ENCODE measurements around the gene HSP90AB1. TPM values are rescaled to one million over a fixed set of nuclear protein-coding genes. Genes with fewer than 3 reads are reported as not detected.

Gene HSP90AB1
- total and polyA plus RNA-seq, 8 donors, result 168 to 549 (median 359) TPM

- H3K27me3 ChIP-seq, result peaks cover 0 to 73% (median 32%) of the 10 kb centered on the region in 3 donors
- TF ChIP-seq EP300 (IDR thresholded peaks at IDR 0.05) (no peak), POLR2A (IDR thresholded peaks at IDR 0.05) (no peak), CTCF (IDR thresholded peaks at IDR 0.05) (no peak), POLR2AphosphoS5 (IDR thresholded peaks at IDR 0.05) (no peak)
Measured at GRCh38 chr6:44284867-44285266, 38.0 kb downstream of the HSP90AB1 start.

GRCh38 chr6:44285552-44286284 lies 38.8 kb downstream of the HSP90AB1 start:
- Histone ChIP-seq H3K9me3 (no peaks in the 10 kb centered on the region), H3K27me3 (peaks cover 0 to 82% (median 40%) of the 10 kb centered on the region in 3 donors), H3K36me3 (no peaks in the 10 kb centered on the region), H3K4me1 (no peaks in the 10 kb centered on the region), H3K4me3 (no peak overlapping the region), H3K27ac (no peak overlapping the region)
- intact Hi-C loops (cut with DNase I; ENCODE audit: low total_unique reads), result no loop called here
- TF ChIP-seq POLR2A (IDR thresholded peaks at IDR 0.05), result no peak
- TF ChIP-seq POLR2AphosphoS5 (IDR thresholded peaks at IDR 0.05), result no peak
- TF ChIP-seq CTCF (IDR thresholded peaks at IDR 0.05), result no peak
- no peak for TF ChIP-seq EP300 (IDR thresholded peaks at IDR 0.05)
- no peak for DNase-seq
- WGBS, 5 donors, result 70 to 79% (median 73%) methylated on average over 25 of the region's 25 CpGs

More at GRCh38 chr6:44284867-44285266, 38.0 kb downstream of the HSP90AB1 start:
- 45 to 63% (median 62%) methylated on average over 4 of the region's 4 CpGs for WGBS, 5 donors
- Histone ChIP-seq H3K4me1 (no peaks in the 10 kb centered on the region), H3K4me3 (no peak overlapping the region), H3K27ac (no peak overlapping the region), H3K9me3 (no peaks in the 10 kb centered on the region), H3K36me3 (no peaks in the 10 kb centered on the region)
- intact Hi-C loops (cut with DNase I; ENCODE audit: low total_unique reads), result no loop called here
- no peak for DNase-seq

GRCh38 chr6:44286285-44286565 lies 39.3 kb downstream of the HSP90AB1 start:
- H3K27ac ChIP-seq, result no peak overlapping the region
- no peaks in the 10 kb centered on the region for H3K4me1 ChIP-seq
- TF ChIP-seq EP300 (IDR thresholded peaks at IDR 0.05) (no peak), POLR2AphosphoS5 (IDR thresholded peaks at IDR 0.05) (no peak), POLR2A (IDR thresholded peaks at IDR 0.05) (no peak), CTCF (IDR thresholded peaks at IDR 0.05) (no peak)
- no peaks in the 10 kb centered on the region for H3K36me3 ChIP-seq
- peaks cover 0 to 87% (median 43%) of the 10 kb centered on the region in 3 donors for H3K27me3 ChIP-seq
- DNase-seq, result no peak
- no peak overlapping the region for H3K4me3 ChIP-seq
- H3K9me3 ChIP-seq, result no peaks in the 10 kb centered on the region
- WGBS, 5 donors, result 85 to 96% (median 89%) methylated on average over 5 to 12 of the region's 12 CpGs
- intact Hi-C loops (cut with DNase I; ENCODE audit: low total_unique reads), result no loop called here

GRCh38 chr6:44286747-44287146 lies 39.8 kb downstream of the HSP90AB1 start:
- no peak overlapping the region for H3K4me3 ChIP-seq
- no peaks in the 10 kb centered on the region for H3K36me3 ChIP-seq
- peaks cover 0 to 92% (median 49%) of the 10 kb centered on the region in 3 donors for H3K27me3 ChIP-seq
- TF ChIP-seq POLR2A (IDR thresholded peaks at IDR 0.05) (no peak), POLR2AphosphoS5 (IDR thresholded peaks at IDR 0.05) (no peak), CTCF (IDR thresholded peaks at IDR 0.05) (no peak), EP300 (IDR thresholded peaks at IDR 0.05) (no peak)
- no peaks in the 10 kb centered on the region for H3K4me1 ChIP-seq
- DNase-seq, result no peak
- no peaks in the 10 kb centered on the region for H3K9me3 ChIP-seq
- WGBS, 5 donors, result 34 to 57% (median 52%) methylated on average over 2 of the region's 2 CpGs
- H3K27ac ChIP-seq, result no peak overlapping the region
- intact Hi-C loops (cut with DNase I; ENCODE audit: low total_unique reads), result no loop called here

Measured in stomach (tissue), 9 donors.